ENCODE measurements around the gene PCBP3.
A peak's percentile ranks its signal among the peaks of the same experiment; 100 is the strongest.
"Not testable (repeated sequence)": the region's sequence is repeated elsewhere in the genome, so short reads cannot be mapped to it uniquely, and the experiment has no call there.

PCBP3 gene

DNA sequence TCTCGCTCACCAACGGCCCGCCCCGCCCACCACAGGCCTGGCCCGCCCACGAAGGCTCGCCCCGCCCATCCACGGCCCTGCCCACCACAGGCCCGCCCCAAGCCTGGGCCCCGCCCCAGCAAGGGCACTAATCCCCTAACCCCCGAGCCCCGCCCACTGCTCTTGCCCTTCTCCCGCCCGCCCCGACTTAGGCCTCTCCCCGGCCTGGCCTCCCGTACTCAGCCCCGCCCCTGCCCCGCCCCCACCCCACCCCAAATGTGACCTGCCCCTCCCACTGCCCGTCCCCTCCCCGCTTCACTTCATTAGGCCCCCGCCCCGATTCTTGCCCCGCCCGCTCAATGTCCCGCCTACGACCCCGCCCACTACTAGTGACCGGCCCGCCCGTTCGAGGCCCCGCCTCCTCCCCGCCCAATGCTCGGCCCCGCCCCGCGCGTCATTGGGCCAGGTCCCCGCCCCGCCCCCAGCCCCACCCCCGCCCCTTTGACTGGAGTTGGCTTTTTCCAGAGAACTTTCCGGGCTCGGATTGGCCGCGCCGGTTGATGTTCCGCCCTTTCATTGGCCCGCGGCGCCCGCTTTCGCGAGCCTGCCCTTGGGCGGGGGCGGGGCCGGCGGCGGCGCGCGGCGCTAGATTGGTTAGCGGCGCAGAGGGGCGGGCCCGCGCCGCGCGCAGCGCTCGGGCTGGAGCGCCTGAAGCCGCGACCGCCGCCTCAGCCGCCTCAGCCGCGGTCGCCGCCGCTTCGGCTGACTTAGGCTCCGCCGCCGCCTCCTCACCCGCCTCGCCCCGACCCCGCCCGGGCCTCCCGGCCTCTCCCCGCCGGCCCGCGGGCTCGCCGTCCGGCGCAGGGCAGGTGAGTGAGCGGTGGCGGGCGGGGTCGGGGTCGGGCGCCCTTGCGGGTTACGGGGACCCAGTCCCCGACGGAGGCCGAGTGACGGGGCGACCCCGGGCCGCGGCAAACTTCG is at the start of gene PCBP3:
TSS of gene PCBP3 (plus strand) at position 705 of the 960 bp plus-strand sequence. CDS start 206,361 bp downstream, outside the sequence.
- peak; percentile 92 for DNase-seq

DNA sequence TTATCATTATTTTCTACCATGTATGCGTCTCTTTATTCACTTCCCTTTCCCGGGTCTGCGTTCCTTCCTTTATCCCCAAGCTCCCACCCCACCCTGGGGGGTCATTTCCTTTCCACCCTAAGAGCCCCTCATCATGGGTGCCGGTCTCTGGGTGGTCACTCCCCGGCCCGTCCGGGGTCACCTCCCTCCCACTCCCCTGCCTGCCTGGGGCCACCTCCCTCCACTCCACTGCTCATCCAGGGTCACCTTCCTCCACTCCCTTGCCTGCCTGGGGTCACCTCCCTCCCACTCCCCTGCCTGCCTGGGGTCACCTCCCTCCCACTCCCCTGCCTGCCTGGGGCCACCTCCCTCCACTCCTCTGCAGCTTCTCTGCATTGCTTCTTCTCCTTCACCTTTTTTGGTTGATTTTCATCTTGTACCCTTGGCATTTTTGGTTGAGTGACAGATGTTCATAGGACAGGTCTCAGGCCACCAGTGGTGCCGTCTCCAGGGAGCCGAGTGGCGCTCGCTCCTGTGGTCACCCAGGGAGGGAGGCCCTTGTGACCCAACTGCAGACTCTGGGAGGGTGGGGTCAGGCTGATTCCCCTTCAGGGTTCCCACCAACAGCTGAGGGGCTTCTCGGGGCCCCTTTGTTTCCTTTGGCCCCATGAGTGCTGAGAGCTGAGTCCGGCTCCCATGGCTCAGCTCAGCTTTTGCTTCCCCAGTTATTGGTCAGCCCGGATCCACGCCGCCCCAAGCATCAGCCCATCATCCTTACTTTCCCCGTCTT is 48.6 kb upstream of the PCBP3 start:
- DNase-seq: no peak

DNA sequence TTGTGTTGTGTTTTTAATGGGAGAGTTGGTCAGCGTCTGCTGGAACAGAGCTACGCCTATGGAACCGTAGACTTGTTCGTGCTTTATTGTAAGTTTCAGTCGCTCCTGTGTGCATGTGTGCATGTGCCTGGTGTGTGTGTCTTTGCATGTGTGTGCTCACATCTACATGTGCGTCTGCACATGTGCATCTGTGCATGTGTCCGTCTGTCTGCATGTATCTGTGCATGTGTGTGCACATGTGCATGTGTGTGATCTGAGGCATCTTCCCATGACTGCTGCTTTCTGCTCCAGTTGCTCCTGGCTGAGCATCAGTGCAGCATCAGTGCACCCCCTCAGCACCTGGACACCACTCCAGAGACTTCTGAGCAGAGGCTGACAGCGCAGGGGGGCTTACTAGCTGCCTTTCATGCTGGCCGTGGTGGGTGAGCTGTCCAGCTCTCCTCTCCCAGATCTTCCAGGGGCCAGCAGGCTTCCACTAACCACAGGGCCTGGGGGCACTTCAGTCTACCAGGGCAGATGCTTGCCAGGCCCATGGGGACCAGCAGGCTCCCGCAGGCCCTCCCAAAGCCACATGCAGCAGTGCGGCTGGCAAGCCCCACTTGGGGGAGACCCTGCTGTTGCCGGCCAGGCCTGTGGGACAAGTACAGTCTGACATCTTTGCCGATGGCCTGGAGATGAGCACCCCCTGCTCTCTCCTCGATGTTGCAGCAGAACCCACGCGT is 47.8 kb upstream of the PCBP3 start:
- no peak for DNase-seq

- DNase-seq: peak; percentile 84
These were observed 46.7 kb upstream of the PCBP3 start for GRCh38 chr21:45596704-45597318.

DNA sequence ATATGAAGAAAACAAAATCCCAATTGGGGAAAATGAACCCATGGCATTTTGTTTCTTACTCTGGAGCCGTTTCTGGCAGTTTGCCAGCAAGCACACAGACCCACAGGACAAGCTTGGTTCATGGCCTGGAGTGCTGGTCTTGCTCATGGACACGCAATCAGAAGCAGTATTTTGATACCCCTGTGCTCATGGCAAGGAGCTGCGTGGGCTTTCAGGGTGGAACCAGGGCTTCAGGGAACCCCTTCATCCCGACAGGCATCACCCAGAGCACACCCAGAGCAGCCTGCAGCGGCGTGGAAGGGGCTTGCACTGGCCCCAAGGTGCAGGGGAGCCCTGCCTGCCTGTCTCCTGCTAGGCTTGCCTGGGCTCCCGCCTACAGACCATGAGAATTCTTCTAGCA is 45.4 kb upstream of the PCBP3 start:
- no peak for DNase-seq

DNA sequence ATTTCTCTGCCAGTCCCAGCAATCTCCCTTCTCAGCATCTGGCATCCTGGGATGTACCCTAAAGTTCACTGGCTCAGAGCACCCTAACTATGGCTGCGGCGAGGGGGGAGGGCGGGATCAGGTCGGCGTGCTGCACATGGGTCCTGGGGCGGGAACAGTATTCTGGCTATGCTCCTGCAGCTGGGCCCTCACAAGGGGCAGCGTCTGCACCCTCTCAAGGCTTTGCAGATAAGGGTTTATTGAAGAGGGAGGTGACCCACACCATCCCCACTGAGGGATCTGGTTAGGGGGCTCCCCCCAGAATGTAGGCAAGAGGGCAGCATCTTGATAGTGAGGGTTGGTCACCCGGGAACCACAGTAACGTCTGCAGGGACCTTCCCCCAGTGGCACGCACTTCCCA is 44.9 kb upstream of the PCBP3 start:
- DNase-seq: no peak

GRCh38 chr21:45599146-45599581 is 44.4 kb upstream of the PCBP3 start:
- no peak for DNase-seq

GRCh38 chr21:45600248-45600647 is 43.3 kb upstream of the PCBP3 start:
- DNase-seq: no peak

DNA sequence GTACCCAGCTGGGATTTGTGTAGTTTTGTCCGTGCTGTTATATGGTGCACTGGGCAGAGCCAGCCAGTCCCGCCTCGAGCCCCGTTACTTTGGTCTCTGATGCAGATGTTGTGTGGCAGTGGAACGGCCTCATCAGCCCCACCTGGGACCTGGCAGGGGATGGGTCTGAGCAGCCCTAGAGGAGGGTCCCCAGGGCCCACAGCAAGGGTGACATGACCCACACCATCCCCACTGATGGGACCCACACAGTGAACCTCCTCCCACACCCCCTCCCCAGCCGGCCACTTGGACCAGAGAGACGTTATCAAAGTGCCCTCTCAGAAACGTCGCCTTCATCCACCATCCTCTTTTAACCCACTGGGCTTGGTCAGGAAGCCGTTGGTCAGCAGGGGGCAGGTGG is 42.0 kb upstream of the PCBP3 start:
- DNase-seq: no peak

DNA sequence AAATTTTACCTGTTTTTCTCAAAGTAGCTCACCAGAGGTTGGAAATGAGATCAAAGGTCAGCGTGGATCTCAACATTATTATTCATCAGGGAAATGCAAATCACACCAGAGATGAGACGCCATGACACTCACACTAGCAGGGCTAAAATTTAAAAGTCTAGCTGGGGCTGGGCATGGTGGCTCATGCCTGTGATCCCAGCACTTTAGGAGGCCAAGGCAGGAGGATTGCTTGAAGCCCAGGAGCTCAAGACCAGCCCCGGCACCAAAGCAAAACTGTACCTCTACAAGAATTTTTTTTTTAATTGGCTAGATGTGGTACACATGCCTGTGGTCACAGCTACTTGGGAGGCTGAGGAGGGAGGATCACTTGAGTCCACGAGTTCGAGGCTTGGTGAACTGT is 41.4 kb upstream of the PCBP3 start:
- no peak for DNase-seq

DNA sequence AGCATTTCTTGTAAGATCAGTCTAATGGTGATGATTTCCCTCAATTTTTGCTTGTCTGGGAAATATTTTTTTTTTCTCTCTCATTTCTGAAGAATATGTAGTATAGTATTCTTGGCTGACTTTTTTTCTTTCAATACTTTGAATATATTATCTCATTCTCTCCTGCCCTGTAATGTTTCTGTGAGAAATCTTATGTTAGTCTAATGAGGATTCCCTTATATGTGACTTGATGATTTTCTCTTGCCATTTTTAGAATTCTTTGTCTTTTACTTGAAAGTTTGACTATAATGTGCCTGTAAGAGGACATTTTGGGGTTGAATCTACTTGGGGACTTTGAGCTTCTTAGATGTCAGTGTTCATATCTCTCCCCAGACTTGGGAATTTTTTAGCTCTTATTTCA is 40.0 kb upstream of the PCBP3 start:
- DNase-seq: no peak

GRCh38 chr21:45604681-45605080 is 38.8 kb upstream of the PCBP3 start:
- DNase-seq: not testable (repeated sequence)

GRCh38 chr21:45607021-45607908 is 36.3 kb upstream of the PCBP3 start:
- peak; percentile 54 for DNase-seq

GRCh38 chr21:45607909-45608295 is 35.6 kb upstream of the PCBP3 start:
- no peak for DNase-seq

- DNase-seq: peak; percentile 53
These were observed 34.6 kb upstream of the PCBP3 start for GRCh38 chr21:45608747-45609470.

- DNase-seq: not testable (repeated sequence)
These were observed 33.9 kb upstream of the PCBP3 start for GRCh38 chr21:45609616-45610015.

DNA sequence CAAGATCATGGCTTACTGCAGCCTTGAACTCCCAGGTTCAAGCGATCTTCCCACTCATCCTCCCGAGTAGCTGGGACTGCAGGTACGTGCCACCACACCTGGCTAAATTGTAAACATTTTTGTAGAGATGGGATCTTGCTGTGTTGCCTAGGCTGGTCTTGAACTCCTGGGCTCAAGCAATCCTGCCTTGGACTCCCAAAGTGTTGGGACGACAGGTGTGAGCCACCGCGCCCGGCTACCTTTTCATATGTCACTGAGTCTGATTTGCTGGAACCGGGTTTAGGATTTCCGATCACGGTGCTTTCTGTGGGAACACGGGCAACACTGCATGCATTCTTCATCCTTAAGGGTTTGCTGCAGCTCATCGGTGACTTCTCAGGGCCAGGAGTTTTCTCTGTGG is 32.2 kb upstream of the PCBP3 start:
- no peak for DNase-seq

GRCh38 chr21:45611939-45612664 is 31.4 kb upstream of the PCBP3 start:
- no peak for DNase-seq

DNA sequence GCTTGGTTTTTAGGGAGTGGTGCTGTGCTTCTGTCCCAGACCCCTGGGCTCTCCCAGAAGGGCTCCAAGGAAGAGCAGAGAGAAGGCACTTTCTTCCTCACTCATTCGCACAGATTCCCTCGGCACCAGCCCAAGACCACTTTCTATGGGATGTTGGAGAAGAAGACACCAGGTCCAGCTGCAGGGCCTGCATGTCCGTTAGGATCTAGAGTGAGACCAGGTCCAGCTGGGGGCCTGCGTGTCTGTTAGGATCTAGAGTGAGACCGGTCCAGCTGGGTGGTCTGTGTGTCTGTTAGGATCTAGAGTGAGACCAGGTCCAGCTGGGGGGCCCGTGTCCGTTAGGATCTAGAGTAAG is 30.9 kb upstream of the PCBP3 start:
- DNase-seq: not testable (repeated sequence)

- no peak for DNase-seq
These were observed 30.1 kb upstream of the PCBP3 start for GRCh38 chr21:45613396-45613795.
